OCI-LY3 (cell line): ENCODE measurements around the gene RPP25L.

Experiments used
- EZH2phosphoT487 ChIP-seq: fragments of 200-600 bp; shearing (Covaris generic); IDR thresholded peaks from 2 replicates; pipeline ENCODE4 v1.6.1; 2018; ENCODE audit warnings: antibody characterized with exemption, mixed run types, low read depth
- TF ChIP-seq, protein P1 (sequence below): fragments of 200-600, 300-600 bp; sonication (generic); IDR thresholded peaks from 2 replicates; pipeline ENCODE4 v1.5.1; 2014; ENCODE audit warnings: antibody characterized with exemption, low read length, low read depth

DNA sequence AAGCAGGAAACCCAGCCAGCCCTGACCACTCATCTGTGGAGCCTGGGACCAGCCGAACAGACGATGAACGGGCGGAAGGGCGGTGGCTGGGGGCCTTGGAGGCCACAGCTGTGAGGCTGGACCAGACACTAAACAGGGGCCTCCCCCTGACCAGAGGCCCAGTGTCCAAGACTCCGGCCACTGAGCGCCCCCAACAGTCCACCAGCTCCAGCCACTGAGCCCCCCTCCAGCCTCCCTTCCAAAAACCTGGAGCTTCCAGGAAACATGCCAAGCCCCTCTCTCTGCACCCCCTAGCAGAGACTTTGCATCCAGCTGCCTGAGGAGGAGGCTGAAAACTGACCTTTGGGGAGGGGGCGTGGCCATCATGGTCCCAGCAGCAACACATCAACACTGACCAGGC, 45.6 kb downstream of the RPP25L start:
- TF ChIP-seq, protein P1, sequence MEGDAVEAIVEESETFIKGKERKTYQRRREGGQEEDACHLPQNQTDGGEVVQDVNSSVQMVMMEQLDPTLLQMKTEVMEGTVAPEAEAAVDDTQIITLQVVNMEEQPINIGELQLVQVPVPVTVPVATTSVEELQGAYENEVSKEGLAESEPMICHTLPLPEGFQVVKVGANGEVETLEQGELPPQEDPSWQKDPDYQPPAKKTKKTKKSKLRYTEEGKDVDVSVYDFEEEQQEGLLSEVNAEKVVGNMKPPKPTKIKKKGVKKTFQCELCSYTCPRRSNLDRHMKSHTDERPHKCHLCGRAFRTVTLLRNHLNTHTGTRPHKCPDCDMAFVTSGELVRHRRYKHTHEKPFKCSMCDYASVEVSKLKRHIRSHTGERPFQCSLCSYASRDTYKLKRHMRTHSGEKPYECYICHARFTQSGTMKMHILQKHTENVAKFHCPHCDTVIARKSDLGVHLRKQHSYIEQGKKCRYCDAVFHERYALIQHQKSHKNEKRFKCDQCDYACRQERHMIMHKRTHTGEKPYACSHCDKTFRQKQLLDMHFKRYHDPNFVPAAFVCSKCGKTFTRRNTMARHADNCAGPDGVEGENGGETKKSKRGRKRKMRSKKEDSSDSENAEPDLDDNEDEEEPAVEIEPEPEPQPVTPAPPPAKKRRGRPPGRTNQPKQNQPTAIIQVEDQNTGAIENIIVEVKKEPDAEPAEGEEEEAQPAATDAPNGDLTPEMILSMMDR: no peak
- TF ChIP-seq EZH2phosphoT487: no peak
